ENCODE data around the gene ADCYAP1R1.

GRCh38 chr7:31029251-31030042, 22.7 kb upstream of the ADCYAP1R1 start:
- no peak for TF ChIP-seq CTCF (conservative IDR thresholded peaks at IDR 0.05 in 1 of 2, IDR thresholded peaks at IDR 0.05 in 1 of 2; ENCODE audit: extremely low read depth in 1 of 2, insufficient read depth in 1 of 2, low read depth in 1 of 2, low read length in 2 of 2)
- TF ChIP-seq EZH2 (IDR thresholded peaks at IDR 0.05; ENCODE audit: borderline replicate concordance, low read length) = no peak

Measured in mammary epithelial cell (primary cell).